Activated CD4-positive, alpha-beta T cell treated with anti-CD3 and anti-CD28 coated beads, Interleukin-2, amount 10 ng/mL, durations not matched to agents 7 days and 5 days (primary cell): ENCODE data around the gene ARHGEF7. TPM values are rescaled to one million over a fixed set of nuclear protein-coding genes. Genes with fewer than 3 reads are reported as not detected.

Experiments used
- CTCF ChIA-PET: fragments of 350-600 bp; sonication (Branson Sonifier 250); formaldehyde crosslinking; loops from one replicate; lab custom pipeline; 2021; ENCODE audit warnings: antibody characterized with exemption; lab: Charles Lee
- POLR2A ChIA-PET: fragments of 350-600 bp; sonication (Branson Sonifier 250); formaldehyde crosslinking; loops from one replicate; lab custom pipeline; 2021; ENCODE audit warnings: antibody characterized with exemption; lab: Charles Lee
- DNase-seq: peaks from one replicate; pipeline ENCODE4 v3.0.0-alpha.2; 2020
- H3K27ac Mint-ChIP-seq: one replicate; pipeline ENCODE4 v1.8.0; 2021; ENCODE audit warnings: mild to moderate bottlenecking, moderate library complexity, mixed read lengths
- H3K27me3 Mint-ChIP-seq: one replicate; pipeline ENCODE4 v1.8.0; 2021; ENCODE audit warnings: mixed read lengths
- H3K36me3 Mint-ChIP-seq: one replicate; pipeline ENCODE4 v1.8.0; 2021; ENCODE audit warnings: low read depth, mixed read lengths
- H3K4me1 Mint-ChIP-seq: one replicate; pipeline ENCODE4 v1.8.0; 2021; ENCODE audit warnings: mixed read lengths
- H3K4me3 Mint-ChIP-seq: one replicate; pipeline ENCODE4 v1.8.0; 2021; ENCODE audit warnings: mild to moderate bottlenecking, moderate library complexity, mixed read lengths
- H3K9me3 Mint-ChIP-seq: one replicate; pipeline ENCODE4 v1.8.0; 2021; ENCODE audit warnings: mixed read lengths
- total RNA-seq, 2 experiments: library from RNA; stranded (reverse); gene quantifications; one replicate each; pipeline ENCODE4 v1.2.3, GENCODE V29; 2021

ARHGEF7 gene
- total RNA-seq, 2 experiments from 2014 or later, result 64.5 to 72.2 TPM

DNA sequence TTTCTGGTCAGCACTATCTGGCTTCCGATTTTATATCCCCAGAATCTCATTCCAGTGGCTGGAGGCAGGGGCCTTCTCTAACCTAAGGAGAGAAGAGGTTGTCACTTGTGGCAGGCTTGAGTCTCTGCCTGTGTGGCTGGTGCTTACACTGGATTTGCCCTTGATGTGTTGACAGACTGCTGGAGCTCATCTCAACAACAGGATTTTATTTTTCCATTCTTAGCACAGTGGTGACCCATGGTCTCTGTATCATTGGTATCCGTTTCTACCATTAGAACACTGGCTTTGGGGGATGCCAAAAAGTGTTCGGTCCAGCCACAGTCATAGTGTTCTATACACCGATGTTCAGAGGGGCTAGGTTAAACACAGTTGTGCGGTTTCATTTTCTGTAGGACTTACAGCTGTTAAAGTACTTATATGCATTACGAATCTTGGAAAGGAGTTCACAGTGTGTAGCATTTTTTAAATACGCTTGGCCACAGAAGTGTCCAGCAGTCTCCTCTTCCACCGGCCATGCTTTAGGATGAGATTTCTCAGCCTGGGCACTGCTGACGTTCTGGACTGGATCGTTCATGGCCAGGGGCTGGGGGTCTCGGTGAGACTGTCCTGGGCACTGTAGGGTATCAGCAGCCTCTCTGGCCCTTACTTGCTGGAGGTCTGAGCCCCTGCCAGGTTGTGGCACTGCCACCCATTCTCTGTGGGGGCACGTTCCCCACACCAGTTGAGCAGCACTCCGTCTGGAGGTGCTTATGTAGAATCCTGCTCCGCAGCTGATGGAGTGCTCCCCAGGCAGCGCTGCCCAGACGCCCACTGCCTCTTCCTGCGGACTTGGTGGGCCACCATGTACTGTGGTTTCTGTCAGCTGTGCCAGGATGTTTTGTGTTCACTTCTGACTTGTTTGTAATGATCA is 163.9 kb downstream of the ARHGEF7 start:
- Mint-ChIP-seq H3K4me1 (peaks cover 10% of the 10 kb centered on the region), H3K27ac (no peak overlapping the region), H3K36me3 (peaks cover 48% of the 10 kb centered on the region), H3K27me3 (no peaks in the 10 kb centered on the region), H3K9me3 (no peaks in the 10 kb centered on the region), H3K4me3 (no peak overlapping the region)
- ChIA-PET POLR2A (no interaction called here), CTCF (interaction anchor here (0.7 kb wide), 1 partner anchor 820 kb away, joined by 3 read pairs; no protein-coding TSS in a partner anchor)
- no peak for DNase-seq

DNA sequence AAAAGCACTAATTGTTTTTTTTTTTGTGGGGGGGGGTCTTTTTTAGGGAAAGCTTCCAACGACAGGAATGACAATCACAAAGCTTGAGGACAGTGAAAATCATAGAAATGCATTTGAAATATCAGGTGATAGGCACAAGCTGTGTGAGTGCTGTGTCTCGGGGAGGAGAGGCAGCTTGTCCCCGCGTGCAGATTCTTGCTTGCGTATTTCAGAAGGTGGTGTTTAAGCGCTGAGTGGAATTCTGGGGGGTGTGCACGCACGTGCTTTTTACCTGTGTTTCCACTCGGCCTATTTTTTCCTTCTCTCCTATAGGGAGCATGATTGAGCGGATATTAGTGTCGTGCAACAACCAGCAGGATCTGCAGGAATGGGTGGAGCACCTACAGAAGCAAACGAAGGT is 165.1 kb downstream of the ARHGEF7 start:
- Mint-ChIP-seq H3K27ac (no peak overlapping the region), H3K9me3 (no peaks in the 10 kb centered on the region), H3K36me3 (peaks cover 50% of the 10 kb centered on the region), H3K4me1 (peaks cover 8% of the 10 kb centered on the region), H3K27me3 (no peaks in the 10 kb centered on the region), H3K4me3 (no peak overlapping the region)
- DNase-seq, result no peak
- ChIA-PET POLR2A (no interaction called here), CTCF (no interaction called here)

GRCh38 chr13:111280681-111281585 is 165.8 kb downstream of the ARHGEF7 start:
- Mint-ChIP-seq H3K4me1 (peaks cover 5% of the 10 kb centered on the region), H3K4me3 (no peak overlapping the region), H3K36me3 (peaks cover 44% of the 10 kb centered on the region), H3K27ac (no peak overlapping the region), H3K27me3 (no peaks in the 10 kb centered on the region), H3K9me3 (no peaks in the 10 kb centered on the region)
- DNase-seq, result no peak
- ChIA-PET CTCF (interaction anchor here (0.6 to 0.9 kb wide), 4 partner anchors 37 to 366 kb away, joined by 3 to 5 read pairs (median 3); partner anchors contain the start of gene ANKRD10), POLR2A (no interaction called here)

- Mint-ChIP-seq H3K27me3 (no peaks in the 10 kb centered on the region), H3K36me3 (peaks cover 42% of the 10 kb centered on the region), H3K9me3 (no peaks in the 10 kb centered on the region), H3K27ac (no peak overlapping the region), H3K4me1 (peaks cover 4% of the 10 kb centered on the region), H3K4me3 (no peak overlapping the region)
- ChIA-PET CTCF (interaction anchor here (0.9 kb wide), 1 partner anchor 36 kb away, joined by 3 read pairs; no protein-coding TSS in a partner anchor), POLR2A (no interaction called here)
- DNase-seq, result no peak
Observed at GRCh38 chr13:111281751-111282311, 166.7 kb downstream of the ARHGEF7 start.

- no peak for DNase-seq
- POLR2A ChIA-PET, result no interaction called here
- no peak overlapping the region for H3K4me3 Mint-ChIP-seq
- H3K27me3 Mint-ChIP-seq, result no peaks in the 10 kb centered on the region
- peaks cover 4% of the 10 kb centered on the region for H3K4me1 Mint-ChIP-seq
- H3K36me3 Mint-ChIP-seq, result peaks cover 42% of the 10 kb centered on the region
- no peaks in the 10 kb centered on the region for H3K9me3 Mint-ChIP-seq
- no peak overlapping the region for H3K27ac Mint-ChIP-seq
- CTCF ChIA-PET, result no interaction called here
Observed at GRCh38 chr13:111282425-111282824, 167.3 kb downstream of the ARHGEF7 start.

DNA sequence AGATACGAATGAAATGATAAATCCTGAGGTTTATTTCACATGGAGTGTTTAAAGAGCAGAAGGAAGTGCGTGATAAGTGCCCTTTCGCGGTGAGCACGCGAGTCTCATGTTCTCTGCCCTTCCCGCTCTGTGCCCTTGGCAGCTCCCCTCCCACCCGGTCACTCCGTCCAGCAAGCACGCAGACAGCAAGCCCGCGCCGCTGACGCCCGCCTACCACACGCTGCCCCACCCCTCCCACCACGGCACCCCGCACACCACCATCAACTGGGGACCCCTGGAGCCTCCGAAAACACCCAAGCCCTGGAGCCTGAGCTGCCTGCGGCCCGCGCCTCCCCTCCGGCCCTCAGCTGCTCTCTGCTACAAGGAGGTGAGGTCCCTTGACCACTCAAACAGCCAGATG is 167.9 kb downstream of the ARHGEF7 start:
- ChIA-PET CTCF (no interaction called here), POLR2A (no interaction called here)
- H3K36me3 Mint-ChIP-seq, result peaks cover 37% of the 10 kb centered on the region
- no peaks in the 10 kb centered on the region for H3K27me3 Mint-ChIP-seq
- no peak for DNase-seq
- H3K4me3 Mint-ChIP-seq, result no peak overlapping the region
- no peak overlapping the region for H3K27ac Mint-ChIP-seq
- H3K4me1 Mint-ChIP-seq, result peaks cover under 1% of the 10 kb centered on the region
- H3K9me3 Mint-ChIP-seq, result no peaks in the 10 kb centered on the region

DNA sequence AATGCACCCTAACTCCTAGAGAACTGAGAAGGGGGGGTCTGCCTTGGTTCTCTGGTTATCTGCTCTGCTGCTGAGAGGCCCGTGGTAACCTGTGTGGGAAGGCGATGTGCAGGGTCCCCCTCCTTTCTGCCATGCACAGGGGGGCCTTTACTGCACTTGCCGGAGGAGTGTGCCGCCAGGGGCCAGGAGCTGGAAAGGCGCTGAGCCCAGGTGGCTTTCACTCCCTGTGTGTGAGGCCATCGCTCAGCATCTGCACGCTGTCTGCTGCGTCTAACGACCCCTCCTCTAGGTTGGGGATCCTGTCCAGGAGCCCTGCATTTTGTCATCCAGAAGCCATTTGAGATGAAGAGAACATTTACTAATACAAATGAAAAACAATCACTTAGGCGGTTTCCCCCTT is 168.3 kb downstream of the ARHGEF7 start:
- DNase-seq, result no peak
- ChIA-PET CTCF (no interaction called here), POLR2A (no interaction called here)
- Mint-ChIP-seq H3K9me3 (no peaks in the 10 kb centered on the region), H3K27me3 (no peaks in the 10 kb centered on the region), H3K4me3 (no peak overlapping the region), H3K36me3 (peaks cover 33% of the 10 kb centered on the region), H3K4me1 (no peaks in the 10 kb centered on the region), H3K27ac (no peak overlapping the region)

DNA sequence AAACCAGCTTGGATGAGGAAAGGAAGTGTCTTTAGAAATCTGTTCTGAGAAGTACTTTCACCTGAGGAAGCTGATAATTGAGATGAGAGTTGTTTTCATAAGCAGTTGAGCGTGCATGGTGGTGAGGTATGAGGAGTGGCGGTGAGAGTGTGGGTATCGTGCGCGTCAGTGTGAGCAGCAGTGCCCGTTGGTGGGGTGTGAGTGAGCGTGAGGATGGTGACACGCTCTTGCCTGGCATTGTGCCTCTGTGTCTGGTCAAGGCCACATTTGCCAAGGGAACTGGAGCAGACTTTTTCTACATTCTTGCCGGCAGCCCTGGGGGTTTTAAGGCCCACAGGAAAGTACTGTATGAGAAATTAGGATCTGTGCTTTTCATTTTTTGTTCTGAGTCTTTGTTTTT is 168.9 kb downstream of the ARHGEF7 start:
- Mint-ChIP-seq H3K36me3 (peaks cover 29% of the 10 kb centered on the region), H3K4me1 (no peaks in the 10 kb centered on the region), H3K4me3 (no peak overlapping the region), H3K27ac (peak overlapping the region; percentile 14), H3K9me3 (no peaks in the 10 kb centered on the region), H3K27me3 (no peaks in the 10 kb centered on the region)
- no peak for DNase-seq
- POLR2A ChIA-PET, result no interaction called here
- CTCF ChIA-PET, result no interaction called here

- ChIA-PET CTCF (interaction anchor here (1.2 kb wide), 1 partner anchor 13 kb away, joined by 4 read pairs; no protein-coding TSS in a partner anchor), POLR2A (no interaction called here)
- Mint-ChIP-seq H3K9me3 (no peaks in the 10 kb centered on the region), H3K36me3 (peaks cover 31% of the 10 kb centered on the region), H3K4me1 (no peaks in the 10 kb centered on the region), H3K27me3 (no peaks in the 10 kb centered on the region), H3K4me3 (no peak overlapping the region), H3K27ac (no peak overlapping the region)
- no peak for DNase-seq
Observed at GRCh38 chr13:111284565-111284964, 169.5 kb downstream of the ARHGEF7 start.

- no peaks in the 10 kb centered on the region for H3K9me3 Mint-ChIP-seq
- CTCF ChIA-PET, result interaction anchor here (0.6 to 1.5 kb wide), 2 partner anchors 11 to 173 kb away, joined by 4 read pairs; no protein-coding TSS in a partner anchor
- H3K27me3 Mint-ChIP-seq, result no peaks in the 10 kb centered on the region
- no peak overlapping the region for H3K4me3 Mint-ChIP-seq
- H3K27ac Mint-ChIP-seq, result no peak overlapping the region
- H3K4me1 Mint-ChIP-seq, result no peaks in the 10 kb centered on the region
- peaks cover 34% of the 10 kb centered on the region for H3K36me3 Mint-ChIP-seq
- no peak for DNase-seq
- POLR2A ChIA-PET, result no interaction called here
Observed at GRCh38 chr13:111286162-111286561, 171.1 kb downstream of the ARHGEF7 start.

DNA sequence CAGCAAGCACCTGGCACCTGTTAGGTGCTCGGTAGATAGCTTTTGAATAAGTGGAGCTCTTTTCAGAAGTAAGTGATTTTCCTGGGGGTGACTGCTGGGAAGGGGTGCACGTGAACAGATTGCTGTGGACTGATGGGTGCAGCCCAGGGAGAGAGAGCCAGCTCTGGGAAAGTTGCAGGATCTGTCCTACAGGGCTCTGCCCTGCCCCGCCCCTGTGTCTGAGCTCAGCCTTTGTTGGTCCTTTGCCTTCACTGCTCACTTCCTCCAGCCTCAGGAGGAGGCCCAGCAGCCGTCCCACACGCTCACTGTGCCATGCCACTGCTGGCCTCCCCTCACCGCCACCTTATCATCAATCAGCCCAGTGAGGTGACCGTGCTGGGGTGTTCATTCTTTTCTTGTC is 171.6 kb downstream of the ARHGEF7 start:
- H3K4me3 Mint-ChIP-seq, result no peak overlapping the region
- no peaks in the 10 kb centered on the region for H3K4me1 Mint-ChIP-seq
- no peak for DNase-seq
- CTCF ChIA-PET, result interaction anchor here (1.5 kb wide), 1 partner anchor 11 kb away, joined by 4 read pairs; no protein-coding TSS in a partner anchor
- POLR2A ChIA-PET, result no interaction called here
- no peaks in the 10 kb centered on the region for H3K9me3 Mint-ChIP-seq
- no peaks in the 10 kb centered on the region for H3K27me3 Mint-ChIP-seq
- H3K36me3 Mint-ChIP-seq, result peaks cover 28% of the 10 kb centered on the region
- H3K27ac Mint-ChIP-seq, result peak overlapping the region; percentile 61

DNA sequence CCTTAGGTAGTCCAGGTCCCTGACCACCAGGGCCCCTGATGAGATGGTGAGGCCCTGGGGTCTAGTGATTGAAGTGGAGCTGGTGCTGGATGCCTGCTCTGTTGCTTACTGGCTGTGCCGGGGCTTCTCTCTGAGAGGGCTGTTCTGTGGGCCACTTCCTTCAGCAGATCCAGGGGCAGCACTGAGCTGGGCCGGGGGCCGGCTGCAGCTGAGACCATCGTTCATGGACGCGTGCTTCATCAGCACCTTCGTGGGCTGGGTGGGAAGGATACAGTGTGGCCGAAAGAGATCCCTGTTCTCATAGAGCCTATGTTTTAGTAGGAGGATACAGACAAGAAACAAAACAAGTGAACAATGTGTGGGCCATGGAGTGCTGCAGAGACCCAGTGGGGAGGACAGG is 172.1 kb downstream of the ARHGEF7 start:
- no peaks in the 10 kb centered on the region for H3K4me1 Mint-ChIP-seq
- no peak overlapping the region for H3K4me3 Mint-ChIP-seq
- ChIA-PET CTCF (no interaction called here), POLR2A (no interaction called here)
- H3K36me3 Mint-ChIP-seq, result peaks cover 31% of the 10 kb centered on the region
- no peak overlapping the region for H3K27ac Mint-ChIP-seq
- no peaks in the 10 kb centered on the region for H3K9me3 Mint-ChIP-seq
- DNase-seq, result no peak
- no peaks in the 10 kb centered on the region for H3K27me3 Mint-ChIP-seq
